B cell (primary cell): ENCODE measurements around the gene PFN3. TPM values are rescaled to one million over a fixed set of nuclear protein-coding genes. Genes with fewer than 3 reads are reported as not detected.

Experiments used
- ATAC-seq: fragments of 200-7000 bp; cut with Tn5 transposase; one replicate; pipeline ENCODE4 v1.10.0; 2021; ENCODE audit warnings: low read depth, mild to moderate bottlenecking, moderate number of reproducible peaks, moderate library complexity
- CTCF ChIA-PET: fragments of 350-600 bp; sonication (Branson Sonifier 250); formaldehyde crosslinking; loops from one replicate; lab custom pipeline; 2021; ENCODE audit warnings: antibody characterized with exemption, inconsistent platforms; lab: Charles Lee
- POLR2A ChIA-PET: fragments of 350-600 bp; sonication (Branson Sonifier 250); formaldehyde crosslinking; loops from one replicate; lab custom pipeline; 2021; ENCODE audit warnings: antibody characterized with exemption; lab: Charles Lee
- DNase-seq: peaks from one replicate; pipeline ENCODE4 v3.0.0; 2013
- H2AFZ ChIP-seq: 2 replicates; pipeline ENCODE4 v1.6.1; 2012; ENCODE audit warnings: mild to moderate bottlenecking, low read depth, low read length; ENCODE audit not compliant: insufficient read depth, poor library complexity, severe bottlenecking
- H3K27ac ChIP-seq, 2 donors: 1 replicate in 1 of 2; 2 replicates in 1 of 2; pipeline ENCODE4 v1.5.1; 2012 to 2013; ENCODE audit warnings: low read length in 2 of 2, mild to moderate bottlenecking in 2 of 2, moderate library complexity in 1 of 2
- H3K27me3 ChIP-seq, 4 experiments: fragments of 200-600 bp in 1 of 4; sonication (generic) in 1 of 4; replicated peaks in 1 of 4; 1 replicate in 2 of 4; 2 replicates in 2 of 4; pipeline versions ENCODE4 v1.6.1 to v1.7.0; 2013 to 2016; ENCODE audit warnings: low read length in 3 of 4, mild to moderate bottlenecking in 2 of 4, mixed read lengths in 1 of 4, moderate library complexity in 1 of 4; ENCODE audit not compliant: insufficient read depth in 4 of 4, control insufficient read depth in 3 of 4; ENCODE audit errors: control extremely low read depth in 1 of 4
- H3K36me3 ChIP-seq, 2 experiments: replicated peaks in 1 of 2; 1 replicate in 1 of 2; 2 replicates in 1 of 2; pipeline versions ENCODE4 v1.6.1 to v1.7.1; 2013; ENCODE audit warnings: low read length in 1 of 2; ENCODE audit not compliant: insufficient read depth in 2 of 2, control insufficient read depth in 1 of 2; ENCODE audit errors: control extremely low read depth in 1 of 2, extremely low read depth in 1 of 2
- H3K4me1 ChIP-seq, 2 donors: fragments of 200-600 bp in 1 of 2; sonication (generic) in 1 of 2; 1 replicate in 1 of 2; 2 replicates in 1 of 2; pipeline versions ENCODE4 v1.5.1 to v1.6.1; 2013 to 2017; ENCODE audit warnings: low read length in 2 of 2; ENCODE audit not compliant: control insufficient read depth in 2 of 2, insufficient read depth in 2 of 2
- H3K4me2 ChIP-seq: replicated peaks from 2 replicates; pipeline ENCODE3; 2012; ENCODE audit warnings: mild to moderate bottlenecking, low read depth, low read length; ENCODE audit not compliant: poor library complexity, severe bottlenecking
- H3K4me3 ChIP-seq, 5 experiments: fragments of 200-600 bp in 1 of 5; sonication (generic) in 1 of 5; 1 replicate in 3 of 5; 2 replicates in 2 of 5; pipeline versions ENCODE4 v1.5.1 to v1.7.0; 2011 to 2016; ENCODE audit warnings: low read length in 4 of 5, mild to moderate bottlenecking in 4 of 5, low read depth in 2 of 5, control low read depth in 1 of 5, moderate library complexity in 1 of 5; ENCODE audit not compliant: insufficient read depth in 1 of 5; ENCODE audit errors: control extremely low read depth in 1 of 5, extremely low read depth in 1 of 5
- H3K79me2 ChIP-seq: fragments of 200-600 bp; sonication (generic); one replicate; pipeline ENCODE4 v1.6.0; 2016; ENCODE audit warnings: low read length; ENCODE audit not compliant: control insufficient read depth, insufficient read depth
- H3K9ac ChIP-seq: fragments of 200-600 bp; sonication (generic); 2 replicates; pipeline ENCODE4 v1.6.1; 2017; ENCODE audit warnings: mild to moderate bottlenecking, low read length, moderate library complexity
- H3K9me3 ChIP-seq, 3 donors: one replicate each; pipeline versions ENCODE4 v1.6.1 to v1.7.1; 2013; ENCODE audit warnings: low read length in 2 of 3; ENCODE audit not compliant: control insufficient read depth in 2 of 3, insufficient read depth in 1 of 3; ENCODE audit errors: control extremely low read depth in 1 of 3
- H4K20me1 ChIP-seq: 2 replicates; pipeline ENCODE4 v1.6.0; 2012; ENCODE audit warnings: mild to moderate bottlenecking, low read length; ENCODE audit not compliant: insufficient read depth, control insufficient read depth, poor library complexity, severe bottlenecking
- H3K27ac Mint-ChIP-seq: one replicate; pipeline ENCODE4 v1.8.0; 2021; ENCODE audit warnings: mixed read lengths
- H3K27me3 Mint-ChIP-seq: one replicate; pipeline ENCODE4 v1.8.0; 2021; ENCODE audit warnings: mixed read lengths
- H3K4me1 Mint-ChIP-seq: one replicate; pipeline ENCODE4 v1.8.0; 2021; ENCODE audit warnings: mixed read lengths
- H3K4me3 Mint-ChIP-seq: one replicate; pipeline ENCODE4 v1.8.0; 2021; ENCODE audit warnings: mixed read lengths
- H3K9me3 Mint-ChIP-seq: one replicate; pipeline ENCODE4 v1.8.0; 2022; ENCODE audit warnings: mixed read lengths; ENCODE audit not compliant: insufficient read depth
- EZH2 ChIP-seq: IDR thresholded peaks from 2 replicates; pipeline ENCODE4 v1.6.1; 2012; ENCODE audit warnings: borderline replicate concordance, low read depth, mild to moderate bottlenecking, moderate library complexity, low read length; ENCODE audit not compliant: insufficient read depth, poor library complexity, severe bottlenecking
- WGBS: methylation state at CpG from one replicate; pipeline ENCODE4 v1.1.5; 2013; ENCODE audit warnings: missing lambda C conversion rate; ENCODE audit not compliant: insufficient coverage; 5-methylcytosine and 5-hydroxymethylcytosine counted together
- intact Hi-C: fragments of 100-400 bp; cut with micrococcal nuclease; formaldehyde crosslinking; loops from one replicate; pipeline ENCODE4 v1.10.0; 2022
- polyA plus RNA-seq: library from polyadenylated mRNA; depleted of rRNA; stranded (reverse); fragments of >200 nt; gene quantifications from 2 replicates; pipeline ENCODE4 v1.2.3, GENCODE V29; 2012
- total RNA-seq, 2 donors: library from RNA; stranded (reverse); fragments of 120-200 nt in 1 of 2; gene quantifications; 1 replicate in 1 of 2; 2 replicates in 1 of 2; pipeline versions ENCODE4 v1.2.3 to v1.2.4, GENCODE V29; 2013 to 2022
- TF ChIP-seq, protein P1 (sequence below): fragments of 200-600 bp; IDR thresholded peaks from one replicate; pipeline ENCODE4 v1.8.0; 2022; ENCODE audit warnings: antibody characterized with exemption, mild to moderate bottlenecking

PFN3 gene
- total and polyA plus RNA-seq, 2 donors (not counting 1 experiment from before 2014, with no cell fraction given), result not detected

DNA sequence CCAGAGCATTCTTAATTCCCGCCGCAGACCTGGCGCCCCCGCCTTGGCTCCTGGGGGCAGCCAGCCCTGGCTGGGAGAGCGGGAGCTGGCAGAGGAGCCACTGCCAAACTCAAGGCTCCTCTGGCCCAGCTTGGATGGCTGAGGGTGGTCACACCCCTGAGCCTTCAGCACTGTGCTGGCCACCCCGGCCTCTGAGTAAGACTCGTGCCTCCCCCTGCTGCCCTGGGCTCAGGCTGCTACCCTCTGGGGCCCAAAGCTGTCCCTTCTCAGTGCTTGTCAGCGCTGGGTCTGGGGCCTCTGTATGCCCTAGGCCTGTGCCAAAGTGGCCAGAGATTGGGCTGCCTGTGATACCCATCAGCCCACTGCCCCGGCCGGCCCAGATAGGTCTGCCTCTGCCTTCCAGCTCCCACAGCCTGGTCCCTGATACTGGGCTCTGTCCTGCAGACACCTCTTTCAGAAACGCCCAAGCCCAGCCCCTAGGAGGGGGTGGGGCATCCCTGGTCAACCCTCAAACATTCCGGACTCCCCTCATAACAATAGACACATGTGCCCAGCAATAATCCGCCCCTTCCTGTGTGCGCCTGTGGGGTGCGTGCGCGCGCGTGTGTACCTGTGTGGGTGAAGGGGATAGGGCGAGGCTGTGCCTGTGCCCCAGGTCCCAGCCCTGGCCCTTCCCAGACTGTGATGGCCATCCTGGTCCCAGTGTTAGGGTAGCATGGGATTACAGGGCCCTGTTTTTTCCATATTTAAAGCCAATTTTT is 41.8 kb upstream of the PFN3 start:
- peaks cover 38% of the 10 kb centered on the region for H3K4me1 Mint-ChIP-seq
- no peak overlapping the region for H3K27ac Mint-ChIP-seq
- H3K9me3 Mint-ChIP-seq, result no peaks in the 10 kb centered on the region
- Histone ChIP-seq H3K27ac (no peak overlapping the region), H3K9me3 (no peaks in the 10 kb centered on the region), H4K20me1 (peaks cover 76% of the 10 kb centered on the region), H3K27me3 (no peaks in the 10 kb centered on the region), H3K4me2 (no peak overlapping the region), H3K4me3 (no peak overlapping the region), H3K79me2 (peaks cover 10% of the 10 kb centered on the region), H2AFZ (no peak overlapping the region), H3K4me1 (peaks cover 20 to 26% of the 10 kb centered on the region in 2 donors), H3K9ac (no peak overlapping the region), H3K36me3 (peaks cover 4 to 56% of the 10 kb centered on the region in 2 experiments)
- H3K27me3 Mint-ChIP-seq, result no peaks in the 10 kb centered on the region
- intact Hi-C loops, result no loop called here
- ChIA-PET POLR2A (interaction anchor here (10.8 kb wide), 1 partner anchor 11 kb away, joined by 103 read pairs; no protein-coding TSS in a partner anchor), CTCF (interaction anchor here (1.1 to 21.3 kb wide), 4 partner anchors 13 to 433 kb away, joined by 3 to 628 read pairs (median 102); partner anchors contain the start of genes F12, GRK6 and PFN3)
- TF ChIP-seq, protein P1, sequence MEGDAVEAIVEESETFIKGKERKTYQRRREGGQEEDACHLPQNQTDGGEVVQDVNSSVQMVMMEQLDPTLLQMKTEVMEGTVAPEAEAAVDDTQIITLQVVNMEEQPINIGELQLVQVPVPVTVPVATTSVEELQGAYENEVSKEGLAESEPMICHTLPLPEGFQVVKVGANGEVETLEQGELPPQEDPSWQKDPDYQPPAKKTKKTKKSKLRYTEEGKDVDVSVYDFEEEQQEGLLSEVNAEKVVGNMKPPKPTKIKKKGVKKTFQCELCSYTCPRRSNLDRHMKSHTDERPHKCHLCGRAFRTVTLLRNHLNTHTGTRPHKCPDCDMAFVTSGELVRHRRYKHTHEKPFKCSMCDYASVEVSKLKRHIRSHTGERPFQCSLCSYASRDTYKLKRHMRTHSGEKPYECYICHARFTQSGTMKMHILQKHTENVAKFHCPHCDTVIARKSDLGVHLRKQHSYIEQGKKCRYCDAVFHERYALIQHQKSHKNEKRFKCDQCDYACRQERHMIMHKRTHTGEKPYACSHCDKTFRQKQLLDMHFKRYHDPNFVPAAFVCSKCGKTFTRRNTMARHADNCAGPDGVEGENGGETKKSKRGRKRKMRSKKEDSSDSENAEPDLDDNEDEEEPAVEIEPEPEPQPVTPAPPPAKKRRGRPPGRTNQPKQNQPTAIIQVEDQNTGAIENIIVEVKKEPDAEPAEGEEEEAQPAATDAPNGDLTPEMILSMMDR, result no peak
- no peak for TF ChIP-seq EZH2
- ATAC-seq (no peak), DNase-seq (no peak)
- 94% methylated on average over 17 of the region's 20 CpGs for WGBS
- no peak overlapping the region for H3K4me3 Mint-ChIP-seq
